ENCODE results near the gene MMP10.

MMP10 gene

GRCh38 chr11:102781676-102782075, 1.2 kb upstream of the MMP10 start:
- no peak overlapping the region for H3K4me3 ChIP-seq (ENCODE audit: low read depth, low read length)
- no peak for TF ChIP-seq MYC (IDR thresholded peaks at IDR 0.05; ENCODE audit: low read depth, low read length)
- TF ChIP-seq CTCF (IDR thresholded peaks at IDR 0.05; ENCODE audit: low read depth, low read length): no peak
- TF ChIP-seq, protein P1, sequence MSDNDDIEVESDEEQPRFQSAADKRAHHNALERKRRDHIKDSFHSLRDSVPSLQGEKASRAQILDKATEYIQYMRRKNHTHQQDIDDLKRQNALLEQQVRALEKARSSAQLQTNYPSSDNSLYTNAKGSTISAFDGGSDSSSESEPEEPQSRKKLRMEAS (IDR thresholded peaks at IDR 0.05; ENCODE audit: low read depth, low read length): no peak
- no peak for TF ChIP-seq POLR2A (IDR thresholded peaks at IDR 0.05; ENCODE audit: extremely low read depth, insufficient read length)
- no peak for DNase-seq (ENCODE audit: low read depth)

GRCh38 chr11:102776454-102776853, 4.0 kb downstream of the MMP10 start:
- TF ChIP-seq, protein P1 (IDR thresholded peaks at IDR 0.05; ENCODE audit: low read depth, low read length): no peak
- TF ChIP-seq POLR2A (IDR thresholded peaks at IDR 0.05; ENCODE audit: extremely low read depth, insufficient read length): no peak
- no peak for TF ChIP-seq CTCF (IDR thresholded peaks at IDR 0.05; ENCODE audit: low read depth, low read length)
- no peak for TF ChIP-seq MYC (IDR thresholded peaks at IDR 0.05; ENCODE audit: low read depth, low read length)
- no peak overlapping the region for H3K4me3 ChIP-seq (ENCODE audit: low read depth, low read length)
- no peak for DNase-seq (ENCODE audit: low read depth)

DNA sequence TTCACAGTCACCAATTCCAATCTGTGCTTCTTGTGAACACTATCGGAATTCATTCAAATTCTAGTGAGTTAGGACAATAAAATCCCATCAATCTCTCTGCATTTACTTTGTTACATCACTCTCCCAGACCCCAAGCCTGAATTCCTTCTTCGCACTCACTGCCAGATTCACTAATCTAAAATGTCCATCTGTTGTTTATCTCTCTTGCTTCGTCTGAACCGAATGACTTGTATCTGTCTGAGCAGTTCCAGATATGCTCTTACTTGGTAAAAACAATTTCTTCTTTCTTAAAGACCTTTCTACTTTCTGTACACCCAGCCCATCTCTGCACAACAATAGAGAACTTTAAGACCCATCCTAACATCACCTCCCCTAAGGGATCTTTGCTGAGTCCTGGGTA, 7.0 kb downstream of the MMP10 start:
- DNase-seq (ENCODE audit: low read depth): no peak
- TF ChIP-seq POLR2A (IDR thresholded peaks at IDR 0.05; ENCODE audit: extremely low read depth, insufficient read length) (no peak), MYC (IDR thresholded peaks at IDR 0.05; ENCODE audit: low read depth, low read length) (no peak), CTCF (IDR thresholded peaks at IDR 0.05; ENCODE audit: low read depth, low read length) (no peak)
- TF ChIP-seq, protein P1 (IDR thresholded peaks at IDR 0.05; ENCODE audit: low read depth, low read length): no peak
- H3K4me3 ChIP-seq (ENCODE audit: low read depth, low read length): no peak overlapping the region

DNA sequence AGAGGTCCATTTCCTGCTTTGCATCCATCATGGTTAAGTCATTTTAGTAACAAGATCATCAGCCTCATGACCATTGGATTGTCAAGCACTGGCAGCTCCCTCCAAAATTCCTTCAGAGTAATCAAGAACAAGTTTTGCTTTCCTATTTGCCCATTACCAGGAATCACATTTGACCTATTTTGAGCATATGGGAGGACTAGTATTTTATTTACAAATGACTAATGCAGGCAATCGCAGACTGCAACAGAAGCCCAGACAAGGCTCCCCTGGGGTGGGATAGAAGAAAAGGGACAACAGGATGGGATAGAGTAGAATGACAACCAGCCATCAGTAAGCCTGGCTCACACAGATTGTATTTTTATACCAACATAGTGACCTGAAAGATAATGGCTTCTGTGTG, 9.1 kb downstream of the MMP10 start:
- TF ChIP-seq CTCF (IDR thresholded peaks at IDR 0.05; ENCODE audit: low read depth, low read length) (no peak), MYC (IDR thresholded peaks at IDR 0.05; ENCODE audit: low read depth, low read length) (no peak), POLR2A (IDR thresholded peaks at IDR 0.05; ENCODE audit: extremely low read depth, insufficient read length) (no peak)
- TF ChIP-seq, protein P1 (IDR thresholded peaks at IDR 0.05; ENCODE audit: low read depth, low read length): no peak
- DNase-seq (ENCODE audit: low read depth): no peak
- no peak overlapping the region for H3K4me3 ChIP-seq (ENCODE audit: low read depth, low read length)

DNA sequence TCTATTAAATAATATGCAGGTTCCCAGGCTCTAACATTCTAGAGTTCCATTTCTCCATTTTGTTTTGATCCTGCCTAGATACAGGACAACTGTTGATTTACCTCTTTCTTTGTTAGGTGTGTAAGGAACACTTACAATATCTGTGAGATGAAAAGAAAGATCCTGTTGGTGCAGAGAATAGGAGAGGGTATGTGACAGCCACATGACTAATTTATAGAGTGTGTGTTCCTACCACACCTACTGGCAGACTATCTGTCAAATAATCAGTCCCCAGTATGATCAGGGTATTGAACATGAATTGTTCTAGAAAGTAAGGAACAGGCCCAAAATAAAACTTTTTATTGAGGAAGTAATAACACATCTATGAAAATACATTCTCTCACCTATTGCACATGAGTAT, 10.2 kb downstream of the MMP10 start:
- H3K4me3 ChIP-seq (ENCODE audit: low read depth, low read length): no peak overlapping the region
- TF ChIP-seq MYC (IDR thresholded peaks at IDR 0.05; ENCODE audit: low read depth, low read length): no peak
- TF ChIP-seq CTCF (IDR thresholded peaks at IDR 0.05; ENCODE audit: low read depth, low read length): no peak
- TF ChIP-seq, protein P1 (IDR thresholded peaks at IDR 0.05; ENCODE audit: low read depth, low read length): no peak
- no peak for TF ChIP-seq POLR2A (IDR thresholded peaks at IDR 0.05; ENCODE audit: extremely low read depth, insufficient read length)
- DNase-seq (ENCODE audit: low read depth): no peak

DNA sequence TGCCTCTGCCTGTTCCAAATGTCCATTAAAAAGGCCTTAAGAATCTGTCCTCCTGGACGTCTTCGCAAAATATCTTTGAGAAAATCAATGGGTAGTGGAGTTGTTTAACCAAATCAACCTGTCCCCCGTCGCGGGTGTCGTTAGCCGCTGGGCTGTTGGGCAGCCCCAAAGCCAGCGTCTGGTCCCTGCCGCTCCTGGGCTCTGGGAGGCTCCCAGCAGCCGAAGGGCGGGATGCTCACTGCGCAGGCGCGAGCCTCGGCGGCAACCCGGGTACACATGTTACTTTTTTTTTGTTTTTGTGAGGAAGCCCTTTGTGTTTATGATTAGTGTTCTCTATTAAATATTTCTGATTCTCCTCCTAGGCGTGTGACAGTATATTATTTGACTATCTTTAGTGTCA, 12.6 kb downstream of the MMP10 start:
- no peak for DNase-seq (ENCODE audit: low read depth)
- TF ChIP-seq POLR2A (IDR thresholded peaks at IDR 0.05; ENCODE audit: extremely low read depth, insufficient read length): no peak
- no peak for TF ChIP-seq MYC (IDR thresholded peaks at IDR 0.05; ENCODE audit: low read depth, low read length)
- H3K4me3 ChIP-seq (ENCODE audit: low read depth, low read length): no peak overlapping the region
